SU-DHL-6 (cell line): ENCODE data around the gene CYP19A1.

Experiments used
- H2AFZ ChIP-seq: fragments of 200-600 bp; sonication (generic); 2 replicates; pipeline ENCODE4 v1.6.1; 2014; ENCODE audit warnings: low read depth, mild to moderate bottlenecking, moderate library complexity, mixed read lengths, antibody characterized with exemption, low read length; ENCODE audit not compliant: severe bottlenecking
- H3F3A ChIP-seq: fragments of 200-600 bp; shearing (Covaris generic); 2 replicates; pipeline ENCODE4 v1.6.0; 2016; ENCODE audit warnings: antibody characterized with exemption, mild to moderate bottlenecking; ENCODE audit not compliant: insufficient read depth
- H3K27ac ChIP-seq: fragments of 200-600 bp; sonication (generic); 2 replicates; pipeline ENCODE4 v1.5.1; 2016; ENCODE audit warnings: low read depth, mild to moderate bottlenecking, low read length, moderate library complexity, mixed read lengths
- H3K27me3 ChIP-seq: fragments of 200-600 bp; sonication (generic), shearing (Covaris generic); 2 replicates; pipeline ENCODE4 v1.6.0; 2014; ENCODE audit warnings: mild to moderate bottlenecking, low read length
- H3K36me3 ChIP-seq: fragments of 200-600 bp; sonication (generic); 2 replicates; pipeline ENCODE4 v1.6.1; 2014; ENCODE audit warnings: mild to moderate bottlenecking, low read length, mixed read lengths
- H3K4me2 ChIP-seq: fragments of 300-600, 200-600 bp; shearing (Covaris generic), sonication (generic); 2 replicates; pipeline ENCODE4 v1.6.0; 2014; ENCODE audit warnings: low read length, low read depth, mild to moderate bottlenecking; ENCODE audit not compliant: poor library complexity, severe bottlenecking
- H3K4me3 ChIP-seq: fragments of 200-600 bp; sonication (generic); 2 replicates; pipeline ENCODE4 v1.5.1; 2014; ENCODE audit warnings: antibody characterized with exemption, low read length, mild to moderate bottlenecking, mixed read lengths; ENCODE audit not compliant: insufficient read depth, poor library complexity, severe bottlenecking
- H3K79me2 ChIP-seq: fragments of 200-600 bp; sonication (generic); 2 replicates; pipeline ENCODE4 v1.6.1; 2014; ENCODE audit warnings: mild to moderate bottlenecking, low read length, moderate library complexity; ENCODE audit not compliant: insufficient read depth
- H3K9ac ChIP-seq: fragments of 200-600 bp; sonication (generic); 2 replicates; pipeline ENCODE4 v1.7.0; 2014; ENCODE audit warnings: mild to moderate bottlenecking, low read length
- H3K9me2 ChIP-seq: fragments of 200-600 bp; sonication (generic); replicated peaks from 2 replicates; pipeline ENCODE4 v1.6.1; 2014; ENCODE audit warnings: low read length; ENCODE audit not compliant: insufficient read depth
- H3K9me3 ChIP-seq: fragments of 200-600 bp; sonication (generic); 2 replicates; pipeline ENCODE4 v1.6.1; 2014; ENCODE audit warnings: low read length, mixed read lengths; ENCODE audit not compliant: insufficient read depth
- H4K20me1 ChIP-seq: fragments of 200-600 bp; sonication (generic); 2 replicates; pipeline ENCODE4 v1.6.1; 2014; ENCODE audit warnings: low read depth, mild to moderate bottlenecking, antibody characterized with exemption, low read length, moderate library complexity, mixed read lengths
- EZH2phosphoT487 ChIP-seq: fragments of 200-600 bp; sonication (generic), shearing (Covaris generic); conservative IDR thresholded peaks from 2 replicates; pipeline ENCODE4 v1.6.1; 2018; ENCODE audit warnings: mild to moderate bottlenecking, antibody characterized with exemption, low read length, moderate library complexity, mixed read lengths
- TF ChIP-seq, protein P1 (sequence below): fragments of 200-600 bp; sonication (generic); IDR thresholded peaks from one replicate; pipeline ENCODE4 v1.5.1; 2017; ENCODE audit warnings: antibody characterized with exemption, mild to moderate bottlenecking, low read length, moderate library complexity; ENCODE audit not compliant: insufficient read depth, poor library complexity, severe bottlenecking

The CYP19A1 gene

DNA sequence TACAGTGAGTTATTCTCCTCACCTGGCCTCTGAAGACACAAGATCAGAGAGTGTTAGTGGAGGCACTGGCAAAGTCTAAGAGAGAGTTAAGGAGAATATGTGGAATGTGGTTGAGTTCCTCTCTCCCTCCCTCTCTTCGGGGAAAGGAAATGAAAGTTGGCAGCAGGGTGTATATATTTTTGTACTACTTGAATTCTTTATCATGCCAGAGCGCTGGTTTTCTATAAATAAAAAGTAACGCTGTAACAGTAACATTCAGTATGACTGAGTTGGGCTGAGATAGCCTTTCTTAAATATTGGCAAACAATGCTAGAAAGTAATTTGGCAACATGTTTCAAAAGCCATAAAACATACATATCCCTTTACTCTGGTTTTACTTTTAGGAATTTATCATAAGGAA lies 166.2 kb downstream of the CYP19A1 start:
- Histone ChIP-seq H3K9ac (no peak overlapping the region), H3K79me2 (no peaks in the 10 kb centered on the region), H3K36me3 (no peaks in the 10 kb centered on the region), H3K4me2 (no peak overlapping the region), H3K27ac (no peak overlapping the region), H2AFZ (no peak overlapping the region), H3K4me3 (no peak overlapping the region), H4K20me1 (no peaks in the 10 kb centered on the region), H3K9me3 (no peaks in the 10 kb centered on the region), H3F3A (no peaks in the 10 kb centered on the region), H3K9me2 (no peaks in the 10 kb centered on the region), H3K27me3 (0 out of 2 replicates have a peak, but pooled peaks cover 2% of the 10 kb centered on the region)
- TF ChIP-seq, protein P1, sequence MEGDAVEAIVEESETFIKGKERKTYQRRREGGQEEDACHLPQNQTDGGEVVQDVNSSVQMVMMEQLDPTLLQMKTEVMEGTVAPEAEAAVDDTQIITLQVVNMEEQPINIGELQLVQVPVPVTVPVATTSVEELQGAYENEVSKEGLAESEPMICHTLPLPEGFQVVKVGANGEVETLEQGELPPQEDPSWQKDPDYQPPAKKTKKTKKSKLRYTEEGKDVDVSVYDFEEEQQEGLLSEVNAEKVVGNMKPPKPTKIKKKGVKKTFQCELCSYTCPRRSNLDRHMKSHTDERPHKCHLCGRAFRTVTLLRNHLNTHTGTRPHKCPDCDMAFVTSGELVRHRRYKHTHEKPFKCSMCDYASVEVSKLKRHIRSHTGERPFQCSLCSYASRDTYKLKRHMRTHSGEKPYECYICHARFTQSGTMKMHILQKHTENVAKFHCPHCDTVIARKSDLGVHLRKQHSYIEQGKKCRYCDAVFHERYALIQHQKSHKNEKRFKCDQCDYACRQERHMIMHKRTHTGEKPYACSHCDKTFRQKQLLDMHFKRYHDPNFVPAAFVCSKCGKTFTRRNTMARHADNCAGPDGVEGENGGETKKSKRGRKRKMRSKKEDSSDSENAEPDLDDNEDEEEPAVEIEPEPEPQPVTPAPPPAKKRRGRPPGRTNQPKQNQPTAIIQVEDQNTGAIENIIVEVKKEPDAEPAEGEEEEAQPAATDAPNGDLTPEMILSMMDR = no peak
- no peak for TF ChIP-seq EZH2phosphoT487

DNA sequence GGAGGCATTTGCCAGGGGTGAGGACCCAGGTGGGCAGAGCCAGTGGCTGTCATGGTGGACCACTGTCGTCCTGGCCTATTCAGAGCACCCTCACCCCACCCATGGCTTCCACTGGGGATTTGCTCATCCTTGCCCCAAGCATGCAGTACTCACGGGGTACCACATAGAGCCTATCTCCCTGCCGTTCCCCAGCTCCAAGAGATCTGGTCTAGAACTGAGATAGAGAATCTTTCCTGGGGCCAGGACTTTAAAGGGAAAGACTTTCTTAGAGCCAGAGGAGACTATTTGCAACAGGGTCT lies 166.8 kb downstream of the CYP19A1 start:
- no peaks in the 10 kb centered on the region for H3K36me3 ChIP-seq
- no peaks in the 10 kb centered on the region for H3K79me2 ChIP-seq
- no peaks in the 10 kb centered on the region for H3F3A ChIP-seq
- H2AFZ ChIP-seq = no peak overlapping the region
- H3K4me3 ChIP-seq = no peak overlapping the region
- no peaks in the 10 kb centered on the region for H3K9me2 ChIP-seq
- 0 out of 2 replicates have a peak, but pooled peaks cover 2% of the 10 kb centered on the region for H3K27me3 ChIP-seq
- no peak overlapping the region for H3K4me2 ChIP-seq
- no peak overlapping the region for H3K27ac ChIP-seq
- no peaks in the 10 kb centered on the region for H4K20me1 ChIP-seq
- no peak overlapping the region for H3K9ac ChIP-seq
- TF ChIP-seq, protein P1 = no peak
- no peak for TF ChIP-seq EZH2phosphoT487
- no peaks in the 10 kb centered on the region for H3K9me3 ChIP-seq

DNA sequence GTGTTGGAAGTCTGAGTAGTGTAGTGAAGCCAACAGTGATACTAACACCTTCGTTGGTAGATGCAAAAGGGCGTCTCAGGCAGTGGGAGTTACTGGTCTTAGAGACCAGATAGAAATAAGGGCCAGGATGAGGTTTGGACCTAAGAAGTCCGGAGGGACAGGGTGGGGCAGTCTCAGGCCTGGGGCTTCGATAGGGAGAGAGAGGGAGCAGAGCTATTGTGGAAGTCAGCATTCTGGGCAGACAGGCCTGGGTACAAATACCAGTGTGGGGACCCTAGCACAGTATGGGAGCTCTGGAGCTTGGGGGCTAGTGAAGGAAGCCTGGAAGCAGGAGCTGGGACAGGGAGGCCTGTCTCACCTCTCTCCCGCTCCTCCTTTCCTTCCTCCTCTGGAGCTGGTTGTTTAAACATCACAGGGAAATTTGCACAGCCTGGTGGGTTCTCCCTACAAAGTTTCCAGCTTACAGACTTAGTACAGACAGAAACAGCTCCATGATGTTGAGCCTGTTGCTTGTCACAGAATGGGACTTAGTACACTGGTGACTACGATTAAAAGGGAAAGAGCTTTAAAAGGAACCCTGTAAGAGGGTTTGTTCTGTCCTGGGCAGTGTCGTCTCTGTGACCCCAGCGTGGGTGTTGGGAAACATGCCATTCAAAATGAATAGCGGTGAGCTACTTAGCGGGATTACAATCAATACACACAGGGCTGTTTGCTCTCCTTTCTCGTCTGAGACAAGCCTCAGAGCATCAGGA lies 167.3 kb downstream of the CYP19A1 start:
- H3K27me3 ChIP-seq = 0 out of 2 replicates have a peak, but pooled peaks cover 2% of the 10 kb centered on the region
- no peaks in the 10 kb centered on the region for H3K9me2 ChIP-seq
- no peaks in the 10 kb centered on the region for H3F3A ChIP-seq
- H3K9ac ChIP-seq = no peak overlapping the region
- H3K27ac ChIP-seq = no peak overlapping the region
- no peaks in the 10 kb centered on the region for H3K9me3 ChIP-seq
- no peak overlapping the region for H3K4me3 ChIP-seq
- H3K79me2 ChIP-seq = no peaks in the 10 kb centered on the region
- no peaks in the 10 kb centered on the region for H3K36me3 ChIP-seq
- H4K20me1 ChIP-seq = no peaks in the 10 kb centered on the region
- no peak overlapping the region for H3K4me2 ChIP-seq
- TF ChIP-seq, protein P1 = no peak
- TF ChIP-seq EZH2phosphoT487 = no peak
- H2AFZ ChIP-seq = no peak overlapping the region
